GM12872 (cell line): ENCODE results near the gene TESK2.

Experiments used
- CTCF ChIP-seq: IDR thresholded peaks from 3 replicates; pipeline ENCODE4 v1.5.1; 2011; ENCODE audit warnings: low read depth, mild to moderate bottlenecking, low read length, moderate library complexity; ENCODE audit not compliant: insufficient read depth

TESK2 gene

GRCh38 chr1:45444609-45445131 lies 46.3 kb downstream of the TESK2 start:
- no peak for TF ChIP-seq CTCF

- TF ChIP-seq CTCF: no peak
Measured at GRCh38 chr1:45443580-45444446, 47.1 kb downstream of the TESK2 start.

GRCh38 chr1:45442272-45442671 lies 48.7 kb downstream of the TESK2 start:
- TF ChIP-seq CTCF: no peak

- TF ChIP-seq CTCF: no peak
Measured at GRCh38 chr1:45437323-45437722, 53.6 kb downstream of the TESK2 start.

- TF ChIP-seq CTCF: no peak
Measured at GRCh38 chr1:45430490-45430889, 60.5 kb downstream of the TESK2 start.

- TF ChIP-seq CTCF: no peak
Measured at GRCh38 chr1:45429561-45430159, 61.3 kb downstream of the TESK2 start.

GRCh38 chr1:45423906-45424678 lies 66.9 kb downstream of the TESK2 start:
- no peak for TF ChIP-seq CTCF
